Urothelium cell line (cell line): ENCODE measurements around the gene TOM1L1.

Experiments
- DNase-seq: peaks from one replicate; pipeline ENCODE4 v3.0.0; 2011; ENCODE audit warnings: low spot score, mixed read lengths
- FAIRE-seq: peaks from 2 replicates; lab custom pipeline; 2011; peaks lifted over from hg19 to GRCh38; lab: Jason Lieb, UNC

Gene TOM1L1

DNA sequence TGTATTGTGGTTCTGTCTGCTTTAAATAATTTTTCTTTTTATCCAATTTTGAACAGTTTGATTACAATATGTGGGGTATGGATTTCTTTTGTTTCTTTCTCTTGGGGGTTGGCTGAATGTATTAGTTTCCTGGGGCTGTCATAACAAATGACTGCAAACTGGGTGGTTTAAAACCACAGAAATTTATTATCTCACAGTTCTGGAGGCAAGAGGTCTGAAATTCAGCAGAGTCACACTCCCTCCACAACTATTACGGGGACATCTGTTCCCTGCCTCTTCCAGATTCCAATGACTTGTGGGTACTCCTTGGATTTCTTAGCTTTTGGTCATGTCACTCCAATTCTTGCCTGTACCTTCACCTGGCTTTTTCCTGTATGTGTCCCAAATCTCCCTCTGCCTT lies 44.1 kb downstream of the TOM1L1 start:
- DNase-seq, result peak; percentile 27
- no peak for FAIRE-seq

GRCh38 chr17:54945231-54945630 lies 44.6 kb downstream of the TOM1L1 start:
- FAIRE-seq, result no peak
- DNase-seq, result no peak

DNA sequence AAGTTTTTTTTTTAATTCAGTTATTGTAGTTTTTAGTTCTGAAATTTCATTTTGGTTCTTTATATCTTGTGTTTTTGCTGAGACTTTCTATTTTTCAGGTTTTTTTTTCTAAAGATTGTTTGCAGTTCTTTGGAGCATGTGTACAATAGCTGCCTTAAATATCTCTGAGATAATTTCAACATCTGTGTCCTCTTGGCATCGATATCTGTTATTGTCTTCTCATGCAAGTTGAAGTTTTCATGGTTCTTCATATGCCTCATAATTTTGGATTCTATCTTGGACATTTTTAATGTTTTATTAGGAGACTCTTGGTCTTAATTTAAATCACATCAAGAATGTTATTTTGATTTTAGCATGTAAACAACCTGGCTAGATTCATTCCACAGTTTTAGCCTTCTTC lies 45.0 kb downstream of the TOM1L1 start:
- DNase-seq (no peak), FAIRE-seq (no peak)

- DNase-seq (no peak), FAIRE-seq (no peak)
Measured at GRCh38 chr17:54947396-54947795, 46.7 kb downstream of the TOM1L1 start.

- DNase-seq (peak; percentile 74), FAIRE-seq (no peak)
Measured at GRCh38 chr17:54948380-54948779, 47.7 kb downstream of the TOM1L1 start.

DNA sequence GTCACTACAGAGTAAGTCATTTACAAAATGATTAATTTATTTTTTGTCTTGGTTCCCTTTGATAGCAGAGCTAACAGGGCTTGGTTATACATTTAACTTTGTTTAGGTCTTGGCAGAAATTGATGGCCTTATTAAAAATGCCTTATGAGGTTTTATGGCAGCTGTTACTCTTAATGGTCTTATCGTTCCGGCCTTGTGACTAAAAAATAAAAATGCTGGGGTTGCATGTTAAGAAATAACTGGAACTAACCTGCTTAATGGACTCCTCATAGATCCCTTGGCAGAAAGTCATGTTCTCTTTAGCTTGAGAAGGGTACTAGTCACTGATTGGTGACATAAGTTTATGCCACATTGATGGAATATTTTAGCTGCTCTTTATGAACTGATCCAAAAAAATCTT lies 49.5 kb downstream of the TOM1L1 start:
- no peak for FAIRE-seq
- no peak for DNase-seq

- DNase-seq (no peak), FAIRE-seq (no peak)
Measured at GRCh38 chr17:54951286-54951685, 50.6 kb downstream of the TOM1L1 start.

- FAIRE-seq, result no peak
Measured at GRCh38 chr17:54956791-54957190, 56.1 kb downstream of the TOM1L1 start.

GRCh38 chr17:54967621-54968261 lies 67.1 kb downstream of the TOM1L1 start:
- no peak for FAIRE-seq
- DNase-seq, result peak; percentile 63

More at GRCh38 chr17:54956791-54957190, 56.1 kb downstream of the TOM1L1 start:
- DNase-seq, result no peak

DNA sequence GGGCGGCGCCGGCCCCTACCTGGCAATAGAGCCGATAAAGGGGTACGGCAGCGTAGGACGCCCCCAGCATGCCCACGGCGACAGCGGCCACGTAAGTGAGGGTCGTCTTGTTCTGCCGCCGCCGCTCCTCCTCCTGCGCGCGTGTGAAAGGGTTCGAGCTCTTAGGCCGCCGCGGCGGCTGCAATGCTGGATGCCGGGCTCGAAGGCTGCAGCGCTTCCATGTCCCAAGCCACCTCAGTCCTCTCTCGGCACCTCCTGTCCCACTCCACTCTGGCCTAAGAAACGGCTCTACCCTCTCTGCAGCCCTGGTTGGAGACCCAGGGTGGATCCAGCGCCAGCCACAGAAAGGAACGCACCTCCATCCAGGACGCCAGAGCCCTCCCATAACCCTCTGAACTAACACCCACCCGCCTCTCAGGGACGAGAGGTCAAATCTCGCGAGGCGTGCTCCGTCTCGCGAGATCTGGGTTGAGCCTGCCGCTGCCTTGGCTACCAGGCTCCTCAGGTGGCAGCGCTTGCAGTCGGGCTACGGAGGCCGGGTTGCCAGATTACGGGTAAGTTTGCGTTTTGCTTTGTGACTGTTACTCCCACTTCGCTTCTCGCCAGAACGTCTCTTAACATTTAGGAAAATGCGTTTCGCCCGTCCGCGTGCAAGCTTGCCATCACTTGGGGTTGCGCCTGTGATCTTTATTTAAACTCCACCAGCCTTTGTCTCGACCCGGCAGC lies 67.8 kb downstream of the TOM1L1 start, which contains the start of the genes COX11 and STXBP4:
COX11 (minus strand) TSS at position 393 of the 726 bp plus-strand sequence; CDS start at position 385, 8 bp downstream.
STXBP4 (plus strand) TSS at position 504 of the 726 bp plus-strand sequence. CDS start 17,455 bp downstream, outside the sequence.
- peak; percentile 97 for DNase-seq
- no peak for FAIRE-seq

- FAIRE-seq (no peak), DNase-seq (peak; percentile 50)
Measured at GRCh38 chr17:54968988-54969332, 68.3 kb downstream of the TOM1L1 start.

DNA sequence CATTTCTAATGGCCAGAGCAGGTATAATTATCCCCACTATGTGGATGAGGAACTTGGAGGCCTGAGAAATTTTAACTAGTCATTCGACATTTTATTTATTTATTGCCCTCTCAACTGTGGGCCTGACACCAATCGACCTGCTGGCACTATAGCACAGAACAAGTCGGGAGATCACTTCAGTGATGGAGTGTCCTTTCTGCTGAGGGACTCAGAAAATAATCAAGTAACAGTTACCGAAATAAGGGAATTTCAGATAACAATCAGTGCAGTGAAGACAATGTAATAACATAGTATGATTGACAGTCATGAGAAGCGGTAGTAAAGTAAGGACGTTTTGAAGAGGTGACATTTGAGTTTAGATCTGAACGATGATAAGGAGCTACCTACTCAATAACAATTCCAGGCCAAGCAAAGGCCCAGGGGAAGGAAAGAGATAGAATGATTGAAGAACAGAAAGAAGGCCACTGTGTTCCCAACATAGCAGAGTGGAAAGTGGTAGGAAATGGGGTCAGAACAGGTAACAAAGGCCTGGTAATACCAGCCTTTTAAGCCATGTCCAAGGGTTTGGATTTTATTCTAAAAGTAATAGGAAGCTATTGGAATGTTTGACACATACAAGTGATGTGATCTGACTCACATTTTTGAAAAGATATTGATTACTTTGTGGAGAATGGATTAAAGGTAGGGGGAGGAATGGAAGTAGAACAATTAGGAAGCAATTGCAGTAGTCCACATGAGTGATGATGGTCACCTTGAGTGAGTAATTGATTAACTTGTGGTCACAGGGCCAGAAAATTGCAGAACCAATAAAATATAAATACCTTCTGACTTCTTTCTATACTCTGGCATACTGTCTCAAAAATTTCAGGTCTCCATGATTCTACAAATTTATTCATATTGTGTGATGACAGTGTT lies 69.3 kb downstream of the TOM1L1 start:
- FAIRE-seq, result no peak

GRCh38 chr17:54971147-54971546 lies 70.5 kb downstream of the TOM1L1 start:
- no peak for DNase-seq
- FAIRE-seq, result no peak

More for the DNA sequence above, 69.3 kb downstream of the TOM1L1 start:
- DNase-seq, result no peak

GRCh38 chr17:54971901-54972300 lies 71.2 kb downstream of the TOM1L1 start:
- DNase-seq (no peak), FAIRE-seq (no peak)

DNA sequence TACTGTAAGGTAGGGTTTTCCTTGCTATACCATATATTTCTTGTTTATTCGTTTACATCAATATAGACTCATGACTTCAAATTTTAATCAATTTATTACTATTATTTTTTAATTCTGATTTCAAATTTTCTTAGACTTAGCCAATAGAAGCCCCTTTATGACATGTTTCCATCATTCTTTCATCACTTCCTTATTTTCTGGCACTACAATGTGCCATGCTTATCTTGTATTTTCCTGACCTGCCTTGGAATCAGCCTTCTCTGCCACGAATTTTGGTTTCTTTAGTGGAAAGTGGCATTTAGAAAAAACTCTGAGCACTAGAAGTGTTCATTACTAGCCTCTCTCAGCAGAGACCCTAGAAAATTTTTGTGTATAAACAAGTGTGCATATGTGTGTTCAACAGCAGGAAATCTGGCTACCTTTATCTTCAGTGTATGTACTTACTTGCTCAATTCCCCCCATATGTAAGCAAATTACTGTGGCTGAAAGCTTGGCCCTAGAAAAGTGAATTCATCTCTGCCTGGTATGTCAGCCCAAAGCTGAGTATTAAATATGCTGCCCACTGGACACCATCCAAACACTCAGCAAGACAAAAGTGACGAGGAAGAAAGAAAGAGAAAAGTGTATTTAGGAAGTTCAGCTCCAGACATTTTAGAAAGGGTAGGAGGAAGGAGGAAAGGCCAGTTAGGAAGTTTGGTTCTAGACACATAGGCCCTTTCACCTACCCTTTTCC lies 71.9 kb downstream of the TOM1L1 start:
- no peak for FAIRE-seq

DNA sequence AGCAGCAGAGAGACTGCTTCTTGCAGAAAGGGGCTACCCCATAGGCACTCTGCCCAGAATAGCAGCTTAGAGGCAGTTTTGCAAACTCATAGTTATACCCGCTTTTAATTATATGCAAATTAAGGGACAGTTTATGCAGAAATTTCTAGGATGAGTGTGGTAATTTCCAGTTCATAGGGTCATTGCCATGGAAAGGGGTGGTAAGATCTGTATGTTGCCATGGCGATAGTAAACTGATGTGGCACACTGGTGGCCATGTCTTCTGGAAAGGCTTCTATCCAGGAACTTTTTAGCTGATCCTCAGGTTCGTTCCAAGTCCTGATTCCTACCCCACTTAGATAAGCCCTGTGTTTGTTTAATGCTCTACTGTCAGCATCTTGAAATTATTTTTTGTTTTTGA lies 74.1 kb downstream of the TOM1L1 start:
- FAIRE-seq (no peak), DNase-seq (no peak)

More for the DNA sequence above, 71.9 kb downstream of the TOM1L1 start:
- no peak for DNase-seq

DNA sequence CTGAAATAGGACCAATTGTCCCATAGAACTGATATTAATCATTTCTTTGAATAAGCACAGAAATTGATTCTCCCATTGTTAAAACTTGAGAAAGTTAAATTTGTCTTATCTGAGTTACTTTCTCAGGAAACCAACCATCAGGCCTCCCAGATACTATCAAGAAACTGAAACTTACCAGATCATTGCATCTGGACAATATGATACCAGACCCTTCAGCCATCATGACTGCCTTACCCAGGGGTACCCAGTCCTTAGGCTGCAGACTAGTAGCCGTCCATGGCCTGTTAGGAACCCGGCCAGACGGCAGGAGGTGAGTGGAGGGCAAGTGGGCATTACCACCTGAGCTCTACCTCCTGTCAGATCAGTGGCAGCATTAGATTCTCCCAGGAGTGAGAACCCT lies 75.7 kb downstream of the TOM1L1 start:
- DNase-seq (no peak), FAIRE-seq (no peak)

DNA sequence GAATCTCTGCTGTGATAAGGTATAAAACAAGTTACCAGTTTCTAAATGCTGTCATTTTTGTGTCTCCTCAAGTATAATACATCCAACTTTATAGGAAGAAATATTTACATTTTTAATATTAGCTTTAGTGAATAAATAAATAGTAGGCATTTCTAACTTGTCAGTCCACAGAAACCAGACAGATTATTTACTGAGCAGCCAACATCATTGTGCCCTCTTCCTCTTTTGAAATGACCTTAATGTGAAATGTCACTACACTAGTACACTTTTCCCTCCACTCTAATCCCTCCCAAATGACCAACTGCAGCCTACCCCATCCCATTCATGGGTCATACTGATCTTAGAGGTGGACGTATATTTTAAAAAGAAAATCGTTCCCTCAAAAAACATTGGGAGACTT lies 77.1 kb downstream of the TOM1L1 start:
- DNase-seq (no peak), FAIRE-seq (no peak)

- no peak for DNase-seq
- no peak for FAIRE-seq
Measured at GRCh38 chr17:54979657-54980056, 79.0 kb downstream of the TOM1L1 start.

DNA sequence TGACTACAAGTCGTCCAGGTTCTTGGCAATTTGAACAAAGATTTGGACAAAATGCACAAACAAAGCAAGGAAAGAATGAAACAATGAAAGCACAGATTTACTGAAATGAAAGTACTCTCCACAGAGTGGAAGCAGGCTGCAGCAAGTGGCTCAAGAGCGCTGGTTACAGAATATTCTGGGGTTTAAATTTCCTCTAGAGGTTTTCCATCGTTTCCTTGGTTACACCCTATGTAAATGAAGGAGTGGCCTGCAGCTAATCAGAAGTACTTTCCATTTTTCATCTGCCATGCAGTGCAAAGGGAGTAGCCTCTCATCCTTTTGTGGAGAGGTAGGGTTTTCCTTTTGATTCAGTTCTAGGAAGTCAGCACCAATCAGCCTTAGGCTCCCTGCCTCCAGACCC lies 79.7 kb downstream of the TOM1L1 start:
- no peak for FAIRE-seq

DNA sequence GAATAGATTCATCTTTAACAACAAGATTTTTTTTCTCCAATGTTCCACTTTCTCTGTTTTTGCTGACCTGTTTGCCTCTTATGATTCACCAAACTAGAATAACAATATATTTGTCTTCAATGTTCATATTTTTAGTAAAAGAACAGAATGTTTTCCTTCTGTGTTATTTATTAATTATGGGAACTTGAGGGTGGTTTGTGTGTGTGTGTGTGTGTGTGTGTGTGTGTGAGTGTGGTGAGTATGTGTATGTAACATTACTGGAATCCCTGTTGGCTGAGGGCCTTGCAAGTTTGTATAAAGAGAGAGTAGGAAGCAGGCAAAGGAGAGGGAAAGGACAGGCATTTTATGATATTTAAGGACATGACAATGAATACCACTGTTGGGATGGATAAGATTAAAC lies 81.7 kb downstream of the TOM1L1 start:
- FAIRE-seq, result no peak
- DNase-seq, result no peak

More for the DNA sequence above, 79.7 kb downstream of the TOM1L1 start:
- no peak for DNase-seq
